GM12892 (cell line): Measurements from ENCODE around the gene CYP4A22.

Source experiments
- DNase-seq: peaks from one replicate; pipeline ENCODE4 v3.0.0; 2011; ENCODE audit not compliant: insufficient read length
- FAIRE-seq: peaks from 2 replicates; lab custom pipeline; 2011; peaks lifted over from hg19 to GRCh38; lab: Jason Lieb, UNC
- POLR2A ChIP-seq: IDR thresholded peaks from 2 replicates; pipeline ENCODE4 v1.6.1; 2011; ENCODE audit warnings: low read depth, low read length, control low read depth
- POLR2AphosphoS5 ChIP-seq: IDR thresholded peaks from 2 replicates; pipeline ENCODE4 v1.6.1; 2011; ENCODE audit warnings: low read depth, low read length, control low read depth
- TAF1 ChIP-seq: IDR thresholded peaks from 2 replicates; pipeline ENCODE4 v1.6.1; 2011; ENCODE audit warnings: low read depth, mild to moderate bottlenecking, control low read depth, low read length, borderline replicate concordance

The CYP4A22 gene

GRCh38 chr1:47175227-47175934 lies 38.1 kb downstream of the CYP4A22 start:
- peak; percentile 74 for FAIRE-seq
- TF ChIP-seq TAF1 (no peak), POLR2AphosphoS5 (no peak), POLR2A (no peak)
- no peak for DNase-seq

GRCh38 chr1:47178020-47178419 lies 40.8 kb downstream of the CYP4A22 start:
- no peak for DNase-seq
- FAIRE-seq, result no peak
- TF ChIP-seq TAF1 (no peak), POLR2A (no peak), POLR2AphosphoS5 (no peak)

- TF ChIP-seq TAF1 (no peak), POLR2AphosphoS5 (no peak), POLR2A (no peak)
- DNase-seq (no peak), FAIRE-seq (no peak)
These were observed 41.4 kb downstream of the CYP4A22 start for GRCh38 chr1:47178654-47179016.

GRCh38 chr1:47179017-47179987 lies 42.1 kb downstream of the CYP4A22 start:
- TF ChIP-seq POLR2AphosphoS5 (no peak), TAF1 (0 out of 2 replicates have a peak, but pooled peaks have one; percentile 44), POLR2A (peak; percentile 50; the same call in 1 of the 2 replicates)
- peak; percentile 78 for FAIRE-seq

GRCh38 chr1:47179988-47180563 lies 42.8 kb downstream of the CYP4A22 start:
- DNase-seq, result no peak
- FAIRE-seq, result no peak
- TF ChIP-seq POLR2AphosphoS5, result no peak
- no peak for TF ChIP-seq POLR2A
- TF ChIP-seq TAF1, result no peak

More at GRCh38 chr1:47179017-47179987, 42.1 kb downstream of the CYP4A22 start:
- peak; percentile 71 for DNase-seq

- FAIRE-seq, result no peak
- TF ChIP-seq POLR2AphosphoS5 (no peak), POLR2A (no peak), TAF1 (no peak)
- no peak for DNase-seq
These were observed 43.4 kb downstream of the CYP4A22 start for GRCh38 chr1:47180603-47181094.

GRCh38 chr1:47181095-47181954 lies 44.1 kb downstream of the CYP4A22 start:
- DNase-seq (no peak), FAIRE-seq (no peak)
- no peak for TF ChIP-seq POLR2A
- TF ChIP-seq POLR2AphosphoS5, result no peak
- no peak for TF ChIP-seq TAF1

GRCh38 chr1:47181955-47182675 lies 44.9 kb downstream of the CYP4A22 start:
- no peak for FAIRE-seq
- DNase-seq, result no peak

GRCh38 chr1:47182676-47183235 lies 45.5 kb downstream of the CYP4A22 start:
- DNase-seq, result no peak
- no peak for TF ChIP-seq POLR2AphosphoS5
- TF ChIP-seq POLR2A, result no peak
- no peak for TF ChIP-seq TAF1
- no peak for FAIRE-seq

More at GRCh38 chr1:47181955-47182675, 44.9 kb downstream of the CYP4A22 start:
- TF ChIP-seq TAF1 (no peak), POLR2AphosphoS5 (no peak), POLR2A (no peak)
